Loucy (cell line): ENCODE data around the gene PDIA6.

Experiments
- H2AFZ ChIP-seq: fragments of 200-600 bp; sonication (generic); 2 replicates; pipeline ENCODE4 v1.6.0; 2016; ENCODE audit warnings: antibody characterized with exemption, mild to moderate bottlenecking, low read length, moderate library complexity
- H3F3A ChIP-seq: fragments of 200-600 bp; 2 replicates; pipeline ENCODE4 v1.6.0; 2016; ENCODE audit warnings: antibody characterized with exemption, low read depth, mild to moderate bottlenecking
- H3K27me3 ChIP-seq: fragments of 200-600 bp; sonication (generic); 2 replicates; pipeline ENCODE4 v1.6.1; 2014; ENCODE audit warnings: low read length, mild to moderate bottlenecking; ENCODE audit not compliant: insufficient read depth, poor library complexity, severe bottlenecking
- H3K36me3 ChIP-seq: fragments of 200-600 bp; sonication (generic); 2 replicates; pipeline ENCODE4 v1.6.1; 2016; ENCODE audit warnings: low read length; ENCODE audit not compliant: insufficient read depth
- H3K4me1 ChIP-seq: fragments of 200-600 bp; sonication (generic); 2 replicates; pipeline ENCODE4 v1.5.1; 2014; ENCODE audit warnings: low read length, mild to moderate bottlenecking; ENCODE audit not compliant: insufficient read depth, poor library complexity, severe bottlenecking
- H3K4me2 ChIP-seq: fragments of 200-600 bp; sonication (generic); 2 replicates; pipeline ENCODE4 v1.6.0; 2014; ENCODE audit warnings: antibody characterized with exemption, low read length, low read depth, mild to moderate bottlenecking; ENCODE audit not compliant: poor library complexity, severe bottlenecking
- H3K4me3 ChIP-seq: fragments of 200-600 bp; sonication (generic); 2 replicates; pipeline ENCODE4 v1.5.1; 2014; ENCODE audit warnings: low read length, mild to moderate bottlenecking, mixed read lengths; ENCODE audit not compliant: poor library complexity, severe bottlenecking
- H3K79me2 ChIP-seq: fragments of 200-600 bp; sonication (generic); 2 replicates; pipeline ENCODE4 v1.6.1; 2014; ENCODE audit warnings: low read length; ENCODE audit not compliant: insufficient read depth
- H3K9ac ChIP-seq: fragments of 200-600 bp; sonication (generic); 2 replicates; pipeline ENCODE4 v1.6.0; 2014; ENCODE audit warnings: mild to moderate bottlenecking, low read depth, low read length, moderate library complexity; ENCODE audit not compliant: poor library complexity, severe bottlenecking
- H3K9me2 ChIP-seq: fragments of 200-600 bp; sonication (generic); replicated peaks from 2 replicates; pipeline ENCODE4 v1.6.1; 2016; ENCODE audit warnings: low read depth, low read length, mixed read lengths
- H3K9me3 ChIP-seq: fragments of 200-600 bp; sonication (generic); 2 replicates; pipeline ENCODE4 v1.6.1; 2014; ENCODE audit warnings: mild to moderate bottlenecking, antibody characterized with exemption, low read length, low read depth; ENCODE audit not compliant: insufficient read depth
- H4K20me1 ChIP-seq: fragments of 200-600 bp; sonication (generic); 2 replicates; pipeline ENCODE4 v1.6.0; 2014; ENCODE audit warnings: antibody characterized with exemption, low read length, mild to moderate bottlenecking; ENCODE audit not compliant: insufficient read depth, poor library complexity, severe bottlenecking
- CTCF ChIP-seq: fragments of 200-600 bp; sonication (generic); conservative IDR thresholded peaks from 2 replicates; pipeline ENCODE4 v1.5.1; 2014; ENCODE audit warnings: mild to moderate bottlenecking, antibody characterized with exemption, low read length
- EZH2phosphoT487 ChIP-seq: fragments of 200-600 bp; IDR thresholded peaks from 2 replicates; pipeline ENCODE4 v1.6.1; 2018; ENCODE audit warnings: antibody characterized with exemption, mild to moderate bottlenecking, moderate library complexity, borderline replicate concordance

PDIA6 gene

DNA sequence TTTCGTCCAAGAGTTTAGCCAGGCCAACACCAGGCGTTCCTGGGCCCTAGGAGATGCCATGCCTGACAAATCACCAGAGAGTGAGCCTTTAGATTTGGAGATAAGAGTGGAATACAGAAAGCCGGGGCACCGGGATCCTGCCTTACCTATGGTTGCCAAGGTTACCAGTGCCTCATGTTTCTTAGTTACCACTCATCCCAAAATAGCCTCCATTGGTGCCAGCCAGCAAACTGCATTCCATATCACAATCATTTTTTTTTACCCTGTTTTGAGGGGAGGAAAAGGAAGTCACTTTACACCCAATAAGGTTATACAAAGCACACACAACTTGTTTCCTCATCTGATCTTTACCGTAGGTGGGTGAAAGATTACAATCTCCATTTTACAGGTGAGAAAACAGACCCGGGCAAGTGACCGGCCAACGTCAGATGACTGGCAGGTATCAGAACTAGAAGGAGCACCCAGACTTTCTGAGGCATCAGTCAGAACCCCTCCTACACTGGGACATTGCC is 48.3 kb upstream of the PDIA6 start:
- H2AFZ ChIP-seq, result no peak overlapping the region
- no peaks in the 10 kb centered on the region for H4K20me1 ChIP-seq
- peaks cover 6% of the 10 kb centered on the region for H3K4me1 ChIP-seq
- H3K36me3 ChIP-seq, result no peaks in the 10 kb centered on the region
- TF ChIP-seq EZH2phosphoT487 (no peak), CTCF (no peak)
- H3K9ac ChIP-seq, result no peak overlapping the region
- no peaks in the 10 kb centered on the region for H3K79me2 ChIP-seq
- no peaks in the 10 kb centered on the region for H3K27me3 ChIP-seq
- no peaks in the 10 kb centered on the region for H3K9me2 ChIP-seq
- H3K4me2 ChIP-seq, result no peak overlapping the region
- no peaks in the 10 kb centered on the region for H3K9me3 ChIP-seq
- H3F3A ChIP-seq, result no peaks in the 10 kb centered on the region
- no peak overlapping the region for H3K4me3 ChIP-seq

- H3K27me3 ChIP-seq, result no peaks in the 10 kb centered on the region
- no peak overlapping the region for H3K4me2 ChIP-seq
- no peaks in the 10 kb centered on the region for H3K79me2 ChIP-seq
- no peaks in the 10 kb centered on the region for H4K20me1 ChIP-seq
- H3K9me3 ChIP-seq, result no peaks in the 10 kb centered on the region
- no peak overlapping the region for H3K9ac ChIP-seq
- TF ChIP-seq CTCF (no peak), EZH2phosphoT487 (no peak)
- H3K9me2 ChIP-seq, result no peaks in the 10 kb centered on the region
- no peaks in the 10 kb centered on the region for H3K36me3 ChIP-seq
- H3K4me1 ChIP-seq, result peaks cover 6% of the 10 kb centered on the region
- H3F3A ChIP-seq, result no peaks in the 10 kb centered on the region
- no peak overlapping the region for H2AFZ ChIP-seq
- H3K4me3 ChIP-seq, result no peak overlapping the region
Observed at GRCh38 chr2:10860081-10860813, 47.7 kb upstream of the PDIA6 start.

GRCh38 chr2:10859278-10859677 is 46.7 kb upstream of the PDIA6 start:
- no peaks in the 10 kb centered on the region for H3K36me3 ChIP-seq
- no peak overlapping the region for H3K4me3 ChIP-seq
- TF ChIP-seq EZH2phosphoT487 (no peak), CTCF (no peak)
- H3K27me3 ChIP-seq, result no peaks in the 10 kb centered on the region
- no peak overlapping the region for H3K9ac ChIP-seq
- no peak overlapping the region for H3K4me2 ChIP-seq
- H3F3A ChIP-seq, result no peaks in the 10 kb centered on the region
- no peak overlapping the region for H2AFZ ChIP-seq
- no peaks in the 10 kb centered on the region for H3K9me3 ChIP-seq
- no peaks in the 10 kb centered on the region for H3K9me2 ChIP-seq
- peaks cover under 1% of the 10 kb centered on the region for H3K4me1 ChIP-seq
- H3K79me2 ChIP-seq, result no peaks in the 10 kb centered on the region
- no peaks in the 10 kb centered on the region for H4K20me1 ChIP-seq
